GM21737 (cell line): Measurements from ENCODE around the gene ERCC8.
A peak's percentile ranks its signal among the peaks of the same experiment; 100 is the strongest.
"Not testable (repeated sequence)": the region's sequence is repeated elsewhere in the genome, so short reads cannot be mapped to it uniquely, and the experiment has no call there.

Source experiments
- ATAC-seq: cut with Tn5 transposase; IDR thresholded peaks from one replicate; pipeline ENCODE4 v1.9.1; 2021; ENCODE audit warnings: mild to moderate bottlenecking, moderate library complexity; ENCODE audit not compliant: unreplicated experiment

ERCC8 gene

GRCh38 chr5:60918466-60918865 lies 26.4 kb downstream of the ERCC8 start:
- ATAC-seq: no peak

- no peak for ATAC-seq
Measured at GRCh38 chr5:60916646-60917045, 28.2 kb downstream of the ERCC8 start.

GRCh38 chr5:60903356-60903755 lies 41.5 kb downstream of the ERCC8 start:
- no peak for ATAC-seq

- no peak for ATAC-seq
Measured at GRCh38 chr5:60896991-60897390, 47.9 kb downstream of the ERCC8 start.

- ATAC-seq: no peak
Measured at GRCh38 chr5:60893521-60893920, 51.3 kb downstream of the ERCC8 start.

GRCh38 chr5:60891667-60892066 lies 53.2 kb downstream of the ERCC8 start:
- no peak for ATAC-seq

GRCh38 chr5:60888359-60889061 lies 56.4 kb downstream of the ERCC8 start:
- ATAC-seq: no peak

GRCh38 chr5:60887746-60888145 lies 57.1 kb downstream of the ERCC8 start:
- ATAC-seq: no peak

GRCh38 chr5:60887096-60887495 lies 57.8 kb downstream of the ERCC8 start:
- ATAC-seq: no peak

- no peak for ATAC-seq
Measured at GRCh38 chr5:60886158-60886557, 58.7 kb downstream of the ERCC8 start.

- no peak for ATAC-seq
Measured at GRCh38 chr5:60883229-60883628, 61.6 kb downstream of the ERCC8 start.

- no peak for ATAC-seq
Measured at GRCh38 chr5:60872892-60873291, 72.0 kb downstream of the ERCC8 start.

- no peak for ATAC-seq
Measured at GRCh38 chr5:60870857-60871256, 74.0 kb downstream of the ERCC8 start.

GRCh38 chr5:60860572-60860971 lies 84.3 kb downstream of the ERCC8 start:
- ATAC-seq: not testable (repeated sequence)

- no peak for ATAC-seq
Measured at GRCh38 chr5:60856066-60856465, 88.8 kb downstream of the ERCC8 start.

GRCh38 chr5:60852940-60853339 lies 91.9 kb downstream of the ERCC8 start:
- no peak for ATAC-seq

GRCh38 chr5:60852317-60852716 lies 92.6 kb downstream of the ERCC8 start:
- ATAC-seq: no peak

GRCh38 chr5:60851626-60852025 lies 93.2 kb downstream of the ERCC8 start:
- ATAC-seq: no peak

GRCh38 chr5:60846298-60846697 lies 98.6 kb downstream of the ERCC8 start:
- ATAC-seq: no peak

GRCh38 chr5:60843936-60844905 lies 100.6 kb downstream of the ERCC8 start, which contains the start of gene ELOVL7:
Gene ELOVL7 (minus strand): TSS chr5:60844269. CDS start chr5:60787397, 56,872 bp downstream.
- ATAC-seq: peak; percentile 96

- peak; percentile 9 for ATAC-seq
Measured at GRCh38 chr5:60843386-60843935, 101.4 kb downstream of the ERCC8 start.
